ENCODE results near the gene ASB2.

The ASB2 gene

GRCh38 chr14:93977790-93978581 is 1.6 kb upstream of the ASB2 start:
- no peak for DNase-seq

GRCh38 chr14:93977171-93977570 is 801 bp upstream of the ASB2 start:
- DNase-seq: no peak

GRCh38 chr14:93975791-93976476 is 436 bp downstream of the ASB2 start:
- peak; percentile 22 to 33 for DNase-seq

- DNase-seq: no peak
These were observed 1.5 kb downstream of the ASB2 start for GRCh38 chr14:93974833-93975232.

GRCh38 chr14:93974299-93974698 is 2.1 kb downstream of the ASB2 start:
- DNase-seq: no peak

GRCh38 chr14:93973607-93974006 is 2.8 kb downstream of the ASB2 start:
- DNase-seq: no peak

- no peak for DNase-seq
These were observed 3.7 kb downstream of the ASB2 start for GRCh38 chr14:93972618-93973205.

GRCh38 chr14:93971635-93972027 is 4.7 kb downstream of the ASB2 start:
- no peak for DNase-seq

- DNase-seq: peak in 1 of 2 experiments; percentile 48
These were observed 5.3 kb downstream of the ASB2 start for GRCh38 chr14:93970965-93971634.

GRCh38 chr14:93970585-93970964 is 5.8 kb downstream of the ASB2 start:
- peak in 1 of 2 experiments; percentile 41 for DNase-seq

GRCh38 chr14:93969082-93969828 is 7.1 kb downstream of the ASB2 start:
- DNase-seq: no peak

- no peak for DNase-seq
These were observed 8.6 kb downstream of the ASB2 start for GRCh38 chr14:93967637-93968250.

GRCh38 chr14:93965946-93966474 is 10.4 kb downstream of the ASB2 start:
- no peak for DNase-seq

GRCh38 chr14:93965287-93965821 is 11.0 kb downstream of the ASB2 start:
- no peak for DNase-seq

- no peak for DNase-seq
These were observed 11.5 kb downstream of the ASB2 start for GRCh38 chr14:93964820-93965286.

- DNase-seq: no peak
These were observed 12.1 kb downstream of the ASB2 start for GRCh38 chr14:93964281-93964680.

GRCh38 chr14:93963692-93964091 is 12.7 kb downstream of the ASB2 start:
- no peak for DNase-seq

- DNase-seq: no peak
These were observed 13.4 kb downstream of the ASB2 start for GRCh38 chr14:93962701-93963601.

GRCh38 chr14:93961620-93962019 is 14.8 kb downstream of the ASB2 start:
- DNase-seq: no peak

GRCh38 chr14:93960774-93961438 is 15.5 kb downstream of the ASB2 start:
- no peak for DNase-seq

Data from NCI-H526 (cell line).